HEK293 (cell line): ENCODE results near the gene GPR132.

ENCODE experiments used
- CTCF ChIA-PET: fragments of 350-600 bp; formaldehyde crosslinking; extraction: SDS; loops from one replicate; lab custom pipeline; 2021; ENCODE audit warnings: antibody characterized with exemption; lab: Yijun Ruan, JAX
- POLR2A ChIA-PET: fragments of 300-600 bp; formaldehyde crosslinking; extraction: SDS; loops from one replicate; lab custom pipeline; 2020; ENCODE audit warnings: antibody characterized with exemption, inconsistent platforms; lab: Yijun Ruan, JAX
- H3K27ac ChIP-seq: fragments of 200-500 bp; sonication (Bioruptor generic); 2 replicates; pipeline ENCODE4 v1.5.1; 2014; ENCODE audit warnings: low read depth, low read length, control low read depth, inconsistent platforms; ENCODE audit errors: extremely low read depth
- H3K36me3 ChIP-seq, 2 experiments: fragments of 200-500 bp in 1 of 2; sonication (Bioruptor generic) in 1 of 2; 1 replicate in 1 of 2; 2 replicates in 1 of 2; pipeline ENCODE4 v1.5.1; 2014 to 2017; ENCODE audit warnings: inconsistent platforms in 2 of 2, low read length in 2 of 2; ENCODE audit not compliant: control insufficient read depth in 2 of 2, insufficient read depth in 1 of 2
- H3K4me1 ChIP-seq: fragments of 200-500 bp; sonication (Bioruptor generic); 2 replicates; pipeline ENCODE4 v1.5.1; 2014; ENCODE audit warnings: mild to moderate bottlenecking, low read length, inconsistent platforms; ENCODE audit not compliant: control insufficient read depth, insufficient read depth
- H3K4me3 ChIP-seq: 2 replicates; pipeline ENCODE4 v1.5.1; 2011; ENCODE audit warnings: low read depth, mild to moderate bottlenecking, control low read depth, low read length, moderate library complexity
- H3K9me3 ChIP-seq: fragments of 200-500 bp; sonication (Bioruptor generic); 2 replicates; pipeline ENCODE4 v1.5.1; 2014; ENCODE audit warnings: low read depth, low read length, inconsistent platforms; ENCODE audit not compliant: control insufficient read depth, insufficient read depth
- EGR2 ChIP-seq: fragments of 450-650 bp; formaldehyde crosslinking; IDR thresholded peaks from 2 replicates; pipeline ENCODE4 v1.5.1; 2016; ENCODE audit warnings: low read depth, missing biosample characterization, missing genetic modification characterization
- ELK4 ChIP-seq: IDR thresholded peaks from 2 replicates; pipeline ENCODE4 v1.6.1; 2011; ENCODE audit warnings: mild to moderate bottlenecking, low read depth, low read length, borderline replicate concordance
- GLIS1 ChIP-seq: fragments of 450-650 bp; formaldehyde crosslinking; IDR thresholded peaks from 2 replicates; pipeline ENCODE4 v1.5.1; 2016; ENCODE audit warnings: missing biosample characterization, missing genetic modification characterization
- HOXC10 ChIP-seq: sonication (generic); formaldehyde crosslinking; IDR thresholded peaks from 2 replicates; pipeline ENCODE4 v1.8.1; 2023; ENCODE audit warnings: mild to moderate bottlenecking, missing genetic modification reagents
- KLF1 ChIP-seq: fragments of 450-650 bp; formaldehyde crosslinking; IDR thresholded peaks from 2 replicates; pipeline ENCODE4 v1.5.1; 2016; ENCODE audit warnings: missing biosample characterization, missing genetic modification characterization
- SP2 ChIP-seq: fragments of 450-650 bp; formaldehyde crosslinking; IDR thresholded peaks from 2 replicates; pipeline ENCODE4 v1.5.1; 2016; ENCODE audit warnings: missing biosample characterization, missing genetic modification characterization
- SP3 ChIP-seq: fragments of 450-650 bp; formaldehyde crosslinking; IDR thresholded peaks from 2 replicates; pipeline ENCODE4 v1.5.1; 2016; ENCODE audit warnings: missing biosample characterization, missing genetic modification characterization
- SP7 ChIP-seq: fragments of 450-650 bp; formaldehyde crosslinking; IDR thresholded peaks from 2 replicates; pipeline ENCODE4 v1.5.1; 2016; ENCODE audit warnings: missing biosample characterization, missing genetic modification characterization
- ZBTB11 ChIP-seq: fragments of 450-650 bp; formaldehyde crosslinking; conservative IDR thresholded peaks from 2 replicates; pipeline ENCODE4 v1.5.1; 2016; ENCODE audit warnings: low read depth, missing biosample characterization, missing genetic modification characterization
- ZBTB8A ChIP-seq: fragments of 450-650 bp; formaldehyde crosslinking; IDR thresholded peaks from 2 replicates; pipeline ENCODE4 v1.5.1; 2016; ENCODE audit warnings: missing biosample characterization, missing genetic modification characterization
- ZFHX2 ChIP-seq: fragments of 450-650 bp; formaldehyde crosslinking; conservative IDR thresholded peaks from 2 replicates; pipeline ENCODE4 v1.5.1; 2016; ENCODE audit warnings: missing biosample characterization, missing genetic modification characterization
- ZFP69B ChIP-seq: fragments of 450-650 bp; formaldehyde crosslinking; IDR thresholded peaks from 2 replicates; pipeline ENCODE4 v1.5.1; 2016; ENCODE audit warnings: missing biosample characterization, missing genetic modification characterization
- ZNF341 ChIP-seq: fragments of 450-650 bp; formaldehyde crosslinking; IDR thresholded peaks from 2 replicates; pipeline ENCODE4; 2016; ENCODE audit warnings: low read depth, missing biosample characterization, missing genetic modification characterization
- ZNF585B ChIP-seq: fragments of 450-650 bp; formaldehyde crosslinking; IDR thresholded peaks from 2 replicates; pipeline ENCODE4 v1.5.1; 2016; ENCODE audit warnings: missing biosample characterization, missing genetic modification characterization
- ZNF600 ChIP-seq: fragments of 450-650 bp; formaldehyde crosslinking; IDR thresholded peaks from 2 replicates; pipeline ENCODE4 v1.5.1; 2016; ENCODE audit warnings: missing biosample characterization, missing genetic modification characterization
- ZNF660 ChIP-seq: fragments of 450-650 bp; IDR thresholded peaks from 2 replicates; pipeline ENCODE4 v1.5.1; 2018; ENCODE audit warnings: missing biosample characterization, mild to moderate bottlenecking, missing genetic modification characterization
- ZNF747 ChIP-seq: fragments of 450-650 bp; formaldehyde crosslinking; IDR thresholded peaks from 2 replicates; pipeline ENCODE4 v1.5.1; 2016; ENCODE audit warnings: missing biosample characterization, missing genetic modification characterization
- TF ChIP-seq, protein P1 (sequence below): fragments of 450-650 bp; formaldehyde crosslinking; IDR thresholded peaks from 2 replicates; pipeline ENCODE4 v1.5.1; 2016; ENCODE audit warnings: missing biosample characterization, missing genetic modification characterization
- TF ChIP-seq, protein P2 (sequence below): fragments of 450-650 bp; formaldehyde crosslinking; IDR thresholded peaks from 2 replicates; pipeline ENCODE4 v1.5.1; 2016; ENCODE audit warnings: missing biosample characterization, missing genetic modification characterization

GPR132 gene

DNA sequence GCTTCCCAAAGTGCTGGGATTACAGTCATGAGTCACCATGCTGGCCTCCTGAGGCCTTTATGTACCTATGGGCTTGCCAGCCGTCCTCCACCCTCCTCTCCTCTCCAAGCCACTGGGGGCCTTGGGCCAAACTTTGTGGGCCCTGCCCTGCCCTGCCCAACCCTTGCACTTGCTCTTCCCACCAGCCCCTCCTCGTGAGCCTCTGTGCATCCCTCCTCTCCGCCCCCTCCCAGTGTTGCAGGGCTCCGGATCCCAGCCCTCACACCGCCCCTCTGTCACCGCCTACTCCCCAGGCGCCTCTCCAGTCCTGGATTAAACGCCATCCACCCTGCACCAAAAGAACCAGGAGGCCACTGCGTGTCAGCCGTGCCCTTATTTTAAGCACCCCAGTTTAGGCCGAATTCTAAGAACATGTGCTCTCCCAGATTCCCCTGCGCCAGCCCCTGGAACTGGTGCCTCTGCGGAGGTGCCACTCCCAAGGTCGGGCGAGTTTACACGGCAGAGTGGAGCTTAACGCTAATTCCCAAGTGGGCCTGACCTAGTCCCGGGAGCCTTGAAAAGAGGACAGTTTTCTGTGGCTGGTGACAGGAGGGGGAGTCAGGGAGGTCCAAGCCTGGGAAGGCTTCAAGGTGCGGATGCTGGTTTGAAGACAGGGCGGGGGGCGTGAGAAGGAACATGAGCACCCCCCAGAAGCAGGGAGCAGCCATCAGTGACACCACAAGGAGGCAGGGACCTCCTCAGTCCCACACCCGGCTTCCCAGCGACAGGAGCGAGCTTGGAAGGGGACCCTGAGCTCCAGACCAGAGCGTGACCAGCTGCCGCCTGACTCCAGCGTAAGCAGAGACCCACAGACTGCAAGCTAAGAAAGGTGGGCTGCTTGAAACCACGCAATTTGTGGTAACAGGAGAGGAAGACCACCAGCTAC, 23.1 kb downstream of the GPR132 start:
- no peak overlapping the region for H3K27ac ChIP-seq
- no peaks in the 10 kb centered on the region for H3K4me1 ChIP-seq
- no peak overlapping the region for H3K4me3 ChIP-seq
- H3K9me3 ChIP-seq, result no peaks in the 10 kb centered on the region
- no peaks in the 10 kb centered on the region for H3K36me3 ChIP-seq
- CTCF ChIA-PET, result interaction anchor here (0.6 to 8.3 kb wide), 4 partner anchors 46 to 88 kb away, joined by 3 to 109 read pairs (median 5); no protein-coding TSS in a partner anchor
- POLR2A ChIA-PET, result no interaction called here
- peak; percentile 92 for TF ChIP-seq EGR2 (tag by site-specific recombination)
- TF ChIP-seq ZNF600 (tag by site-specific recombination), result peak; percentile 40; the same call in 1 of the 2 replicates
- no peak for TF ChIP-seq ELK4
- no peak for TF ChIP-seq HOXC10 (CRISPR knock-in tag)
- TF ChIP-seq ZBTB8A (tag by site-specific recombination), result peak; percentile 31; the same call in 1 of the 2 replicates
- TF ChIP-seq ZFP69B (tag by site-specific recombination), result 0 out of 2 replicates have a peak, but pooled peaks have one; percentile 58
- TF ChIP-seq ZFHX2, result peak; percentile 94
- TF ChIP-seq SP3, result peak; percentile 51
- TF ChIP-seq ZNF660 (tag by site-specific recombination), result no peak
- TF ChIP-seq ZBTB11 (tag by site-specific recombination), result no peak
- peak; percentile 15; the same call in 1 of the 2 replicates for TF ChIP-seq ZNF341
- peak; percentile 36; the same call in 1 of the 2 replicates for TF ChIP-seq SP2
- peak; percentile 78 for TF ChIP-seq SP7 (tag by site-specific recombination)
- TF ChIP-seq GLIS1, result peak; percentile 49
- TF ChIP-seq, protein P1, sequence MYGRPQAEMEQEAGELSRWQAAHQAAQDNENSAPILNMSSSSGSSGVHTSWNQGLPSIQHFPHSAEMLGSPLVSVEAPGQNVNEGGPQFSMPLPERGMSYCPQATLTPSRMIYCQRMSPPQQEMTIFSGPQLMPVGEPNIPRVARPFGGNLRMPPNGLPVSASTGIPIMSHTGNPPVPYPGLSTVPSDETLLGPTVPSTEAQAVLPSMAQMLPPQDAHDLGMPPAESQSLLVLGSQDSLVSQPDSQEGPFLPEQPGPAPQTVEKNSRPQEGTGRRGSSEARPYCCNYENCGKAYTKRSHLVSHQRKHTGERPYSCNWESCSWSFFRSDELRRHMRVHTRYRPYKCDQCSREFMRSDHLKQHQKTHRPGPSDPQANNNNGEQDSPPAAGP (tag by site-specific recombination), result peak; percentile 98
- TF ChIP-seq, protein P2, sequence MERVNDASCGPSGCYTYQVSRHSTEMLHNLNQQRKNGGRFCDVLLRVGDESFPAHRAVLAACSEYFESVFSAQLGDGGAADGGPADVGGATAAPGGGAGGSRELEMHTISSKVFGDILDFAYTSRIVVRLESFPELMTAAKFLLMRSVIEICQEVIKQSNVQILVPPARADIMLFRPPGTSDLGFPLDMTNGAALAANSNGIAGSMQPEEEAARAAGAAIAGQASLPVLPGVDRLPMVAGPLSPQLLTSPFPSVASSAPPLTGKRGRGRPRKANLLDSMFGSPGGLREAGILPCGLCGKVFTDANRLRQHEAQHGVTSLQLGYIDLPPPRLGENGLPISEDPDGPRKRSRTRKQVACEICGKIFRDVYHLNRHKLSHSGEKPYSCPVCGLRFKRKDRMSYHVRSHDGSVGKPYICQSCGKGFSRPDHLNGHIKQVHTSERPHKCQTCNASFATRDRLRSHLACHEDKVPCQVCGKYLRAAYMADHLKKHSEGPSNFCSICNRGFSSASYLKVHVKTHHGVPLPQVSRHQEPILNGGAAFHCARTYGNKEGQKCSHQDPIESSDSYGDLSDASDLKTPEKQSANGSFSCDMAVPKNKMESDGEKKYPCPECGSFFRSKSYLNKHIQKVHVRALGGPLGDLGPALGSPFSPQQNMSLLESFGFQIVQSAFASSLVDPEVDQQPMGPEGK, result peak; percentile 57
- peak; percentile 98 for TF ChIP-seq KLF1 (tag by site-specific recombination)
- no peak for TF ChIP-seq ZNF747
- TF ChIP-seq ZNF585B (tag by site-specific recombination), result no peak
